Gastroesophageal sphincter (tissue), 3 donors: Measurements from ENCODE around the gene SUPT20H.

Experiments used
- EP300 ChIP-seq: sonication (generic); formaldehyde crosslinking; IDR thresholded peaks from one replicate; pipeline ENCODE4 v1.6.1; 2017; ENCODE audit warnings: antibody characterized with exemption, mild to moderate bottlenecking
- POLR2A ChIP-seq, 2 donors: fragments of 450-650 bp; IDR thresholded peaks; one replicate each; pipeline ENCODE4 v1.6.1; 2017; ENCODE audit warnings: antibody characterized with exemption in 2 of 2, mild to moderate bottlenecking in 2 of 2, moderate library complexity in 1 of 2
- POLR2AphosphoS5 ChIP-seq: sonication (generic); formaldehyde crosslinking; IDR thresholded peaks from one replicate; pipeline ENCODE4 v1.6.1; 2017; ENCODE audit warnings: antibody characterized with exemption
- TF ChIP-seq, protein P1 (sequence below), 4 experiments: fragments of 200-600 bp in 2 of 4; fragments of 450-650 bp in 2 of 4; sonication (generic) in 1 of 4; IDR thresholded peaks; one replicate each; pipeline ENCODE4 v1.5.1; 2017 to 2019; ENCODE audit warnings: antibody characterized with exemption in 4 of 4, mild to moderate bottlenecking in 2 of 4, moderate library complexity in 2 of 4

DNA sequence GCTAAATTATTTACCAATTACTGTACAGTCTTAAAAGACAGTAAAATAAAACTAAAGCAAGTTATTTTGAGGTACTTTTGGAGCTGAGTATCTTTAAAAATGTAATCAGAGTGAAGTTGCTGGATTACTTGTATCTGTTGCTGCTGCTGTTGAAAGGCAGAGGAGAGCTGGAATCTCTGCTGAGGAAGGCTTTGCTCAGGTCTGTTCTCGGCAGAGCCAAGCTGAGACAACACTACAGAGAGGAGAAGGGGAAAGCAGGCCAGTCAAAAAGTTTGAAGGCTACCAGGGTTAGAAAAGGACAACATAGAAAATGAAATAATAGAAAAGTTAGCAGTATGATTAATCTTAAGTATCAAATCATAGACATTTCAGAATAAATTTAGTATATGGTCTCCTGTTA, 49.1 kb downstream of the SUPT20H start:
- TF ChIP-seq POLR2A (IDR thresholded peaks at IDR 0.05) (no peak), POLR2AphosphoS5 (no peak), EP300 (no peak)
- TF ChIP-seq, protein P1, sequence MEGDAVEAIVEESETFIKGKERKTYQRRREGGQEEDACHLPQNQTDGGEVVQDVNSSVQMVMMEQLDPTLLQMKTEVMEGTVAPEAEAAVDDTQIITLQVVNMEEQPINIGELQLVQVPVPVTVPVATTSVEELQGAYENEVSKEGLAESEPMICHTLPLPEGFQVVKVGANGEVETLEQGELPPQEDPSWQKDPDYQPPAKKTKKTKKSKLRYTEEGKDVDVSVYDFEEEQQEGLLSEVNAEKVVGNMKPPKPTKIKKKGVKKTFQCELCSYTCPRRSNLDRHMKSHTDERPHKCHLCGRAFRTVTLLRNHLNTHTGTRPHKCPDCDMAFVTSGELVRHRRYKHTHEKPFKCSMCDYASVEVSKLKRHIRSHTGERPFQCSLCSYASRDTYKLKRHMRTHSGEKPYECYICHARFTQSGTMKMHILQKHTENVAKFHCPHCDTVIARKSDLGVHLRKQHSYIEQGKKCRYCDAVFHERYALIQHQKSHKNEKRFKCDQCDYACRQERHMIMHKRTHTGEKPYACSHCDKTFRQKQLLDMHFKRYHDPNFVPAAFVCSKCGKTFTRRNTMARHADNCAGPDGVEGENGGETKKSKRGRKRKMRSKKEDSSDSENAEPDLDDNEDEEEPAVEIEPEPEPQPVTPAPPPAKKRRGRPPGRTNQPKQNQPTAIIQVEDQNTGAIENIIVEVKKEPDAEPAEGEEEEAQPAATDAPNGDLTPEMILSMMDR (IDR thresholded peaks at IDR 0.05) = no peak
